ENCODE measurements around the gene FAM174A.

FAM174A gene

DNA sequence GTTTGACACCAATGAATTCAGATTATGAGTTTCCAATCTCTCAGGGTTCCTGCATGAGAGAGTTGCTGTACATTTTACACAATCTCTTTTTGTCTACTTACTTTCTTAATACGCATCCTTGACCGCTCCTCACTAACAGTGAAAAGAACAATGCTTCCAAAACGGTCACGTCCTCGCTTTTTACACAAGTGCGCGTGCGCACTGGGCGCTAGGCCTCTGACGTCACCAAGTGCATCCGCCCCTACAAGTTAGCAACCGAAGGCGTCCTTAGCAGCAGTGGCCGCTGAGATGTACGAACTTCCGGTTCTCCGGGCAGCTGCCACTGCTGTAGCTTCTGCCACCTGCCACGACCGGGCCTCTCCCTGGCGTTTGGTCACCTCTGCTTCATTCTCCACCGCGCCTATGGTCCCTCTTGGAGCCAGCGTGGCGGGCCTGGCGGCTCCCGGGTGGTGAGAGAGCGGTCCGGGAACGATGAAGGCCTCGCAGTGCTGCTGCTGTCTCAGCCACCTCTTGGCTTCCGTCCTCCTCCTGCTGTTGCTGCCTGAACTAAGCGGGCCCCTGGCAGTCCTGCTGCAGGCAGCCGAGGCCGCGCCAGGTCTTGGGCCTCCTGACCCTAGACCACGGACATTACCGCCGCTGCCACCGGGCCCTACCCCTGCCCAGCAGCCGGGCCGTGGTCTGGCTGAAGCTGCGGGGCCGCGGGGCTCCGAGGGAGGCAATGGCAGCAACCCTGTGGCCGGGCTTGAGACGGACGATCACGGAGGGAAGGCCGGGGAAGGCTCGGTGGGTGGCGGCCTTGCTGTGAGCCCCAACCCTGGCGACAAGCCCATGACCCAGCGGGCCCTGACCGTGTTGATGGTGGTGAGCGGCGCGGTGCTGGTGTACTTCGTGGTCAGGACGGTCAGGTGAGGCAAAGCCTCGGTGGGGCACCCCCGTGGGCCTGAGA is at the start of gene FAM174A:
Gene FAM174A (plus strand): TSS at position 315 of the 946 bp plus-strand sequence. CDS start 157 bp downstream, at position 472.
- no peaks in the 10 kb centered on the region for H3K27me3 ChIP-seq (ENCODE audit: insufficient read depth, low read depth, severe bottlenecking)
- no peaks in the 10 kb centered on the region for H3K36me3 ChIP-seq
- peak; percentile 96 for DNase-seq
- TF ChIP-seq, protein P1, sequence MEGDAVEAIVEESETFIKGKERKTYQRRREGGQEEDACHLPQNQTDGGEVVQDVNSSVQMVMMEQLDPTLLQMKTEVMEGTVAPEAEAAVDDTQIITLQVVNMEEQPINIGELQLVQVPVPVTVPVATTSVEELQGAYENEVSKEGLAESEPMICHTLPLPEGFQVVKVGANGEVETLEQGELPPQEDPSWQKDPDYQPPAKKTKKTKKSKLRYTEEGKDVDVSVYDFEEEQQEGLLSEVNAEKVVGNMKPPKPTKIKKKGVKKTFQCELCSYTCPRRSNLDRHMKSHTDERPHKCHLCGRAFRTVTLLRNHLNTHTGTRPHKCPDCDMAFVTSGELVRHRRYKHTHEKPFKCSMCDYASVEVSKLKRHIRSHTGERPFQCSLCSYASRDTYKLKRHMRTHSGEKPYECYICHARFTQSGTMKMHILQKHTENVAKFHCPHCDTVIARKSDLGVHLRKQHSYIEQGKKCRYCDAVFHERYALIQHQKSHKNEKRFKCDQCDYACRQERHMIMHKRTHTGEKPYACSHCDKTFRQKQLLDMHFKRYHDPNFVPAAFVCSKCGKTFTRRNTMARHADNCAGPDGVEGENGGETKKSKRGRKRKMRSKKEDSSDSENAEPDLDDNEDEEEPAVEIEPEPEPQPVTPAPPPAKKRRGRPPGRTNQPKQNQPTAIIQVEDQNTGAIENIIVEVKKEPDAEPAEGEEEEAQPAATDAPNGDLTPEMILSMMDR (IDR thresholded peaks at IDR 0.05; ENCODE audit: low read depth, low read length): no peak
- peak within 1 kb of the TSS; percentile 75 for H3K4me3 ChIP-seq (ENCODE audit: low read depth, low read length)
- peaks cover 4% of the 10 kb centered on the region for H3K9me3 ChIP-seq (ENCODE audit: severe bottlenecking)
- H3K27ac ChIP-seq: peak within 1 kb of the TSS; percentile 76

DNA sequence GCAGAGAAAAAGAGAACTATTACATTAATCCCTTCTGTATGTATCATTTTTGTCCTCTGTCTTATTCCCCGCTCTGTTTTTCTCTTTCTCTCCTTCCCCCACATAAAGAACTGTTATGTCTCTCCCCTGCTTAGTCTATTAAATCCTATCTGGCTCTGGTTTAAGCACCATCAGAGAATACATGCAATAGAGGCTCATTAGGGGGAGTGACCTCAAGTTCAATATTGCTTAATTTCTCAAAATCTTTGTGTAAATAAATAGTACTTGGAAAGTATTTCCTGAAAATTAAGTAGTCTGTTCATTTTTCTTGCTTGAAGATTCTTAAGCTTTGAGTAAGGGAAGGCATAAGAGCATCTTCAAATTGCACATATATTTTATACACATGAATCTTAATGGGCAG is 41.2 kb upstream of the FAM174A start:
- Histone ChIP-seq H3K4me3 (ENCODE audit: low read depth, low read length) (no peak overlapping the region), H3K36me3 (no peaks in the 10 kb centered on the region), H3K27ac (no peak overlapping the region), H3K9me3 (ENCODE audit: severe bottlenecking) (no peaks in the 10 kb centered on the region), H3K27me3 (ENCODE audit: insufficient read depth, low read depth, severe bottlenecking) (no peaks in the 10 kb centered on the region)
- TF ChIP-seq, protein P1 (IDR thresholded peaks at IDR 0.05; ENCODE audit: low read depth, low read length): no peak
- DNase-seq: no peak

DNA sequence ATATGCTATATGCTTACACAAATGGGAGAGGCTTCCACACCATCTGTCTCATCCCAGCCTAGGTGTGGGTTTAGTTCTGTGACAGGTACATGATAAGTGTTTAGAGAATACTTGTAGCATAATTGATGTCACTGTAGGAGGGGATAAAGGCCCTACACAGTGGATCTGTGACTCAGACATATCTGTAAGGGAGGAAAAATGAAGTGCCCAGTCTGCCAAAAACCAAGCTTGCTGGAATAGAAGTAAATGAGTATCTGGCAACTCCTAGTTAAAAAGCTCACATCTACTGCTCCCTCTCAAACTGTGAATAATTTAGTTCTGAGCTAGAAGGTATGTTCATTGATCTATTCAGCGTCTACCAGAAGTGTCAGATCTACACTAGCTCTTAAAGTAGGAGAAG is 38.9 kb upstream of the FAM174A start:
- no peaks in the 10 kb centered on the region for H3K9me3 ChIP-seq (ENCODE audit: severe bottlenecking)
- TF ChIP-seq, protein P1 (IDR thresholded peaks at IDR 0.05; ENCODE audit: low read depth, low read length): no peak
- H3K4me3 ChIP-seq (ENCODE audit: low read depth, low read length): no peak overlapping the region
- no peaks in the 10 kb centered on the region for H3K36me3 ChIP-seq
- no peaks in the 10 kb centered on the region for H3K27me3 ChIP-seq (ENCODE audit: insufficient read depth, low read depth, severe bottlenecking)
- H3K27ac ChIP-seq: no peak overlapping the region
- no peak for DNase-seq

DNA sequence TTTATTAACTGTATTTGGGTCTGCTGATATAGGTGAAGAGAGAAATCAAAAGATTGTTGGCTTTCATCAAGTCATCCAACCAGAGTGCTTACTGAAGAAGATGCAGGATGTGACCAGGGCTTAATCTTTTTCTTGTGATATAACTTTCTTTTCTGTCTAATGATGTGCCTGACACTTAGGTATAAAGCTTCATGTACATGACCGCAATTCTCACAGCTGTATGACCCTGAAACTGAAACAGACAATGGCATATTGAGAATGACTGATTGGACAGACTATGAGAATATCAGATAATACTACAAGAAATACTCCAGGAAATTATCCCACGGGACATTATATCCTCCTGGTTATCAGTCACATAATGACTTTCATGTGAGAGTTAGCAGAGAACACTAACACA is 32.5 kb upstream of the FAM174A start:
- Histone ChIP-seq H3K4me3 (ENCODE audit: low read depth, low read length) (no peak overlapping the region), H3K36me3 (no peaks in the 10 kb centered on the region), H3K27me3 (ENCODE audit: insufficient read depth, low read depth, severe bottlenecking) (no peaks in the 10 kb centered on the region), H3K9me3 (ENCODE audit: severe bottlenecking) (no peaks in the 10 kb centered on the region), H3K27ac (no peak overlapping the region)
- TF ChIP-seq, protein P1 (IDR thresholded peaks at IDR 0.05; ENCODE audit: low read depth, low read length): no peak
- DNase-seq: no peak

DNA sequence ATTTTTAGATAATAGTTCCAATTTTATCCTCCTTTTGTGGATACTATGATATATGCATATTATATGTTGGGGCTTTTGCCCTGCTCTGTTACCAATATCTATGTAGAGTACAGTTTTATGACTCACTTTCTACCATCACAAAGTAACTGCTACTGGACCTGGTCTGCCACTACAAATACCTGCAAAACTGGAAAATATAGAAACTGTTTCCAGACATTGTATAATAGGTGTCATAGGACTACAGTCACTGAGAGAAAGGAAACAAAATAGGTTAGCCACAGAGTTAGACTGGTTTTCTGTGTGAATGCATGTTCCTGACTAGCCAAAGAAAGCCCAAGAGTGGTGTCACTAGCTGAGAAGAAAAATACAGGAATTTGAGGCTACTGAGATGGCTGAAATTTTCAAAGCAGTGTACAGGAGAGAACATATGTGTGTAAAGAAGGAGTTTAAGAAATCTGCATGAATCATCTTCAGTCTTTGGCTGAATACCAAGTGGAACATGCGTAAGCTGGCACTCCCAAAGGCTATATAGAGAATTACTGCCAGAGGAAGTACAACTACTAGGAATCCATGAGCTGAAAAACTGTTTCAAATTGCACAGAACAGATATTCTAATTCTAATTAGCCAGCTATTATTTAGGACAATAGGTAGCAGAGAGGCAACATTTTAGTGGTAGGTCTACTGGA is 29.0 kb upstream of the FAM174A start:
- Histone ChIP-seq H3K9me3 (ENCODE audit: severe bottlenecking) (no peaks in the 10 kb centered on the region), H3K27ac (no peak overlapping the region), H3K36me3 (no peaks in the 10 kb centered on the region), H3K27me3 (ENCODE audit: insufficient read depth, low read depth, severe bottlenecking) (no peaks in the 10 kb centered on the region), H3K4me3 (ENCODE audit: low read depth, low read length) (no peak overlapping the region)
- no peak for DNase-seq
- TF ChIP-seq, protein P1 (IDR thresholded peaks at IDR 0.05; ENCODE audit: low read depth, low read length): no peak

Data from WERI-Rb-1 (cell line).